Osteoblast (primary cell): ENCODE data around the gene HTRA1. TPM values are rescaled to one million over a fixed set of nuclear protein-coding genes. Genes with fewer than 3 reads are reported as not detected.

ENCODE experiments used
- DNase-seq: peaks from one replicate; pipeline ENCODE4 v3.0.0; 2011; ENCODE audit warnings: low spot score, mixed read lengths; ENCODE audit not compliant: insufficient read length; ENCODE audit errors: missing footprints
- H2AFZ ChIP-seq: 2 replicates; pipeline ENCODE4 v1.6.0; 2011; ENCODE audit warnings: mild to moderate bottlenecking, low read length
- H3K27ac ChIP-seq: 2 replicates; pipeline ENCODE4 v1.5.1; 2011; ENCODE audit warnings: mild to moderate bottlenecking, low read depth, low read length, moderate library complexity
- H3K27me3 ChIP-seq: 2 replicates; pipeline ENCODE4 v1.6.0; 2012; ENCODE audit warnings: mild to moderate bottlenecking, control low read depth, inconsistent platforms, low read length, moderate library complexity; ENCODE audit not compliant: insufficient read depth
- H3K36me3 ChIP-seq: 2 replicates; pipeline ENCODE4 v1.5.1; 2011; ENCODE audit warnings: mild to moderate bottlenecking, low read length, control low read depth, moderate library complexity; ENCODE audit not compliant: insufficient read depth
- H3K4me1 ChIP-seq: 2 replicates; pipeline ENCODE4 v1.5.1; 2011; ENCODE audit warnings: mild to moderate bottlenecking, low read length, control low read depth, moderate library complexity; ENCODE audit not compliant: insufficient read depth
- H3K4me2 ChIP-seq: 2 replicates; pipeline ENCODE4 v1.6.0; 2011; ENCODE audit warnings: mild to moderate bottlenecking, low read length; ENCODE audit not compliant: insufficient read depth
- H3K4me3 ChIP-seq: fragments of 200-600 bp; sonication (generic); 3 replicates; pipeline ENCODE4 v1.5.1; 2012; ENCODE audit warnings: mild to moderate bottlenecking, low read length, inconsistent platforms; ENCODE audit not compliant: insufficient read depth
- H3K79me2 ChIP-seq: 2 replicates; pipeline ENCODE4 v1.6.0; 2012; ENCODE audit warnings: mild to moderate bottlenecking, low read length, control low read depth, inconsistent platforms; ENCODE audit not compliant: insufficient read depth
- H3K9me3 ChIP-seq: 2 replicates; pipeline ENCODE4 v1.5.1; 2011; ENCODE audit warnings: low read depth, low read length, control low read depth
- H4K20me1 ChIP-seq: 2 replicates; pipeline ENCODE4 v1.6.0; 2012; ENCODE audit warnings: mild to moderate bottlenecking, low read length, control low read depth; ENCODE audit not compliant: insufficient read depth
- total RNA-seq: library from RNA; depleted of rRNA; stranded (reverse); fragments of >200 nt; gene quantifications from 2 replicates; pipeline ENCODE4 v1.2.3, GENCODE V29; 2012
- TF ChIP-seq, protein P1 (sequence below): IDR thresholded peaks from 2 replicates; pipeline ENCODE4 v1.5.1; 2011; ENCODE audit warnings: mild to moderate bottlenecking, low read depth, low read length, moderate library complexity; ENCODE audit errors: extremely low read depth

HTRA1 gene
- total RNA-seq, 1 donor, result 392 TPM

DNA sequence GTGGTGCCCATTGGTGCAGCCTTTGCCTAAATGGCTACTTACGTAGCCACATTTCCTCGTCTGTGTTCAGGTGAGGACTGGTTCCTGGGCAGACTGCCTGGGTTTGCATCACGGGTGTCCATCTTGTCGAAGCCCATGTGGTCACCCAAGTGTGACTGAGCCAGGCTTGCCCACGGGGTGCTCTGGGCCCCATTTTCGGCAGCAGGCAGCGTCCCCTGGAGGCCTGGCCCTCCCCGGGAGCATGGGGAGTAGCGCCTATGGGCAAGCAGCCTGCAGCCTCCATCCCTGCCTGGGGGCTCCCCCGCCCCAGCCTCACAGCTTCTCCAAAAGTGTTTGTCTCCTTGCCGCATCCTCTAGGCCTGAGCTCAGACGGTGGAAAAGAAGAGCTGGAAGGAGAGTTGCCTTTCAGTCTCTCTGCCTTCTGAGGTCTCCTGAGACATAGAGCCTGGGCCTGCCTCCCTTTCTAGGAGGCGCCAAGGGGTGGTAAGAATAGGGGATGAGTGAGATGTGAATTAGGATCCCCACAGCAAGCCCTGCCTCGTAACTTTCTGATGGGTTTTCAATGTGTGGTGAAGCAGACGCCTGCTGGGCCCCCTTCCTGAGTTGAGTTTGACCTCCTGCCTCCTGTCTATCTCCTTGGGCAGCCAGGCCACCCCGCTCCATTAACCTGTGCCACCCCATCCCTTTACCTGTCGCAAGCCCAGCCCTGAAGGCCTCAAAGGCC is 42.7 kb downstream of the HTRA1 start:
- H3K79me2 ChIP-seq, result no peaks in the 10 kb centered on the region
- no peak overlapping the region for H3K4me2 ChIP-seq
- no peak overlapping the region for H2AFZ ChIP-seq

DNA sequence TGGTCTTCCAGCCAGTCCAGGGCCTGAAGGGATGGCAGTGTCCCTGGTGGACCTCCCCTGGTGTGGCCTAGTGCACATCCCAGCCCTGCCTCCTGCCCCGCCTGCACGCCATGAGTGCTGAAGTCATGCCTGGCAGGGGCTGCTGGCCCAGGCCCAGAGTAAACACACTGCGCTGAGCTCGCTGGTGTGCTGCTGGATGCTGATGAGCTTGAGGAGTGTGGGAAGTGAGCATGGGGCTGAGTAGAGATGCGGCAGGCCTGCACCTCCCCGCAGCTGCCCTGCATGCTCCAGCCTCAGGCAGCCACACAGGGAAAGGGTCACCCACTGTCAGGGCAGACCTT is 43.2 kb downstream of the HTRA1 start:
- Histone ChIP-seq H4K20me1 (peaks cover 5% of the 10 kb centered on the region), H3K9me3 (no peaks in the 10 kb centered on the region), H3K27ac (peak overlapping the region; percentile 73), H2AFZ (no peak overlapping the region), H3K4me2 (no peak overlapping the region), H3K27me3 (no peaks in the 10 kb centered on the region), H3K4me1 (peaks cover 20% of the 10 kb centered on the region), H3K4me3 (no peak overlapping the region), H3K79me2 (no peaks in the 10 kb centered on the region), H3K36me3 (peaks cover 31% of the 10 kb centered on the region)
- TF ChIP-seq, protein P1, sequence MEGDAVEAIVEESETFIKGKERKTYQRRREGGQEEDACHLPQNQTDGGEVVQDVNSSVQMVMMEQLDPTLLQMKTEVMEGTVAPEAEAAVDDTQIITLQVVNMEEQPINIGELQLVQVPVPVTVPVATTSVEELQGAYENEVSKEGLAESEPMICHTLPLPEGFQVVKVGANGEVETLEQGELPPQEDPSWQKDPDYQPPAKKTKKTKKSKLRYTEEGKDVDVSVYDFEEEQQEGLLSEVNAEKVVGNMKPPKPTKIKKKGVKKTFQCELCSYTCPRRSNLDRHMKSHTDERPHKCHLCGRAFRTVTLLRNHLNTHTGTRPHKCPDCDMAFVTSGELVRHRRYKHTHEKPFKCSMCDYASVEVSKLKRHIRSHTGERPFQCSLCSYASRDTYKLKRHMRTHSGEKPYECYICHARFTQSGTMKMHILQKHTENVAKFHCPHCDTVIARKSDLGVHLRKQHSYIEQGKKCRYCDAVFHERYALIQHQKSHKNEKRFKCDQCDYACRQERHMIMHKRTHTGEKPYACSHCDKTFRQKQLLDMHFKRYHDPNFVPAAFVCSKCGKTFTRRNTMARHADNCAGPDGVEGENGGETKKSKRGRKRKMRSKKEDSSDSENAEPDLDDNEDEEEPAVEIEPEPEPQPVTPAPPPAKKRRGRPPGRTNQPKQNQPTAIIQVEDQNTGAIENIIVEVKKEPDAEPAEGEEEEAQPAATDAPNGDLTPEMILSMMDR, result no peak
- DNase-seq, result peak; percentile 98

More for the DNA sequence above, 42.7 kb downstream of the HTRA1 start:
- Histone ChIP-seq H3K27ac (peak overlapping the region; percentile 73), H3K4me1 (peaks cover 25% of the 10 kb centered on the region), H4K20me1 (peaks cover 5% of the 10 kb centered on the region), H3K27me3 (no peaks in the 10 kb centered on the region), H3K36me3 (peaks cover 26% of the 10 kb centered on the region), H3K9me3 (no peaks in the 10 kb centered on the region), H3K4me3 (no peak overlapping the region)
- TF ChIP-seq, protein P1, result no peak
- DNase-seq, result no peak

DNA sequence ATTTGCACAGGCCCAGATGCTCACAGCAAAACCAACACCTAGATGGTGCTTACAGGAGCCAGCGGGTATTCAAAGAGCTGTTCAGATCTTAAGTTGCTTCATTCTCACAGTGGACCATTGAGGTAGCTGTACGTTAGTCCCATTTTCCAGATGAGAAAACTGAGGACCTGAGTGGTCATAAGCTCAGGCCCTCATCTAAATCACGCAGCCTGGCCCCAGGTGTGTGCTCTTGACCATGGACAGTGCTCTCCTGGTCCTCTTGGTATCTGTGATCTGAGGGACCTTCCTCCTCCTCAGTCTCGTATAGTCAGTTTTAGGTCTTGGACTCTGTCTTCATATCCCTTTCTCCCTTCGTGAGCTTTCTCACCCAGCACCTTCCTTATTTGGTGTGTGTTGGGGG is 43.7 kb downstream of the HTRA1 start:
- Histone ChIP-seq H3K9me3 (no peaks in the 10 kb centered on the region), H3K4me1 (peaks cover 16% of the 10 kb centered on the region), H3K27me3 (no peaks in the 10 kb centered on the region), H3K36me3 (peaks cover 35% of the 10 kb centered on the region), H3K27ac (peak overlapping the region; percentile 73), H3K4me3 (no peak overlapping the region), H4K20me1 (peaks cover 5% of the 10 kb centered on the region), H3K79me2 (no peaks in the 10 kb centered on the region), H2AFZ (no peak overlapping the region), H3K4me2 (no peak overlapping the region)
- no peak for DNase-seq
- TF ChIP-seq, protein P1, result no peak

DNA sequence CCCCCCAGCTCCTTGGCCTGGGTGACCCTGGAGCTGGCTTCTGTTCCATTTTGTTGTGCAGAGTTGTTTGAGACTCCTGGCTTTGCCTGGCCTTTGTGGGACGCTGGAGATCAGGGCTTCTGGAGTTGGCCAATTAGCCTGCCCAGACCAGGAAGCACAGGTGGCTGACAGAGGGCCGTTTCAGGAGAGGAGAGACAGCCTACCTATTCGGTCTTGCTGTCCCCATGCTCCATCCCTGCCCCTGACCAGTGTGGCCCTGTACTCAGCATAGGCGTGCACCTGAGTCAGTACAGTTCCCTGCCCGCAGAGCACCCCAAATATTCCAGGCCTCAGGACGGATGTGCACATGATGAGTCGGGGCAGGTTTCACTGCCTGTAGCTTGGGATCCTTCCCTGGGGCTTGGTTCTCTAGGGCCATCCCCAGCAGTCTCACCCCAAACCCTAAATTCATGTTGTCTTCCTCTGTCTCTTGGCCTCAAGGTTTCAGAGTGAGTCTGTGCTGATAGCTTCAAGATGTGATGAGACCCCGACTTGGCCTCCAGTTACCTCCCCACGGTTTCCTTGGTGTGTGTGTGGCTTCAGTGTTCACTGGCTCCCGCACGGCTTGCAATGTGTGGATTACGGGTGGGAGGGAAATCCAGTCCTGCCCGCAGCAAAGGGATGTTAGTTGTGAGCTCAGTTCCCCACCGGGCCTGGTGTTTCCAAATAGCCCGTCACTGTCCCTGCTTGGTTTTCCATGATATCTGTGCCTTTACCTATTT is 44.7 kb downstream of the HTRA1 start:
- H3K4me2 ChIP-seq, result no peak overlapping the region
- H3K9me3 ChIP-seq, result no peaks in the 10 kb centered on the region
- no peak overlapping the region for H3K27ac ChIP-seq
- H3K79me2 ChIP-seq, result no peaks in the 10 kb centered on the region
- H3K36me3 ChIP-seq, result peaks cover 45% of the 10 kb centered on the region
- no peak overlapping the region for H3K4me3 ChIP-seq
- H4K20me1 ChIP-seq, result peaks cover 5% of the 10 kb centered on the region
- peaks cover 14% of the 10 kb centered on the region for H3K4me1 ChIP-seq
- H3K27me3 ChIP-seq, result no peaks in the 10 kb centered on the region
- DNase-seq, result no peak
- H2AFZ ChIP-seq, result no peak overlapping the region
- TF ChIP-seq, protein P1, result no peak
